K562 (cell line): ENCODE measurements around the gene MEGF9. TPM values are rescaled to one million over a fixed set of nuclear protein-coding genes. Genes with fewer than 3 reads are reported as not detected.

ENCODE experiments used
- ATAC-seq: fragments of 200-7000 bp; cut with Tn5 transposase; 3 replicates; pipeline ENCODE4 v1.9.1; 2020; ENCODE audit warnings: moderate library complexity
- BruUV-seq: library from RNA; stranded (reverse); fragments of 400-500 nt; replicated peaks from 2 replicates; lab custom pipeline; 2021; lab: Mats Ljungman, UMichigan
- CTCF ChIA-PET: fragments of 300-600 bp; formaldehyde crosslinking; extraction: SDS; loops from one replicate; lab custom pipeline; 2021; ENCODE audit warnings: low intra/inter-chr PET ratio; lab: Yijun Ruan, JAX
- POLR2A ChIA-PET: fragments of 300-600, 350-650 bp; sonication (Branson Sonifier 250); formaldehyde crosslinking; extraction: SDS; loops from one replicate; lab custom pipeline; 2021; ENCODE audit warnings: antibody characterized with exemption, inconsistent platforms; lab: Yijun Ruan, JAX
- DNase-seq, 4 experiments: peaks; one replicate each; pipeline versions ENCODE4 v3.0.0 to v3.0.0-alpha.2; 2011 to 2018; ENCODE audit warnings: low spot score in 3 of 4, mixed read lengths in 3 of 4; ENCODE audit errors: extremely low read depth in 1 of 4
- FAIRE-seq: peaks from 2 replicates; lab custom pipeline; 2011; peaks lifted over from hg19 to GRCh38; lab: Jason Lieb, UNC
- H2AFZ ChIP-seq: 2 replicates; pipeline ENCODE4 v1.6.0; 2011; ENCODE audit warnings: low read depth, low read length, control low read depth, inconsistent platforms
- H3K27ac ChIP-seq: fragments of 200-600 bp; 3 replicates; pipeline ENCODE4 v1.8.0; 2011; ENCODE audit warnings: low read depth, mild to moderate bottlenecking, control low read depth, inconsistent platforms, low read length, moderate library complexity, mixed read lengths; ENCODE audit errors: extremely low read depth
- H3K27me3 ChIP-seq, 2 experiments: fragments of 300-600 bp in 1 of 2; 2 replicates in 1 of 2; 3 replicates in 1 of 2; pipeline versions ENCODE4 v1.6.0 to v1.8.0; 2011; ENCODE audit warnings: inconsistent platforms in 2 of 2, low read length in 2 of 2, mild to moderate bottlenecking in 1 of 2, mixed read lengths in 1 of 2, moderate library complexity in 1 of 2; ENCODE audit not compliant: control insufficient read depth in 2 of 2, insufficient read depth in 2 of 2
- H3K36me3 ChIP-seq: fragments of 300-600 bp; 3 replicates; pipeline ENCODE4 v1.8.0; 2011; ENCODE audit warnings: mild to moderate bottlenecking, low read length, inconsistent platforms; ENCODE audit not compliant: control insufficient read depth, insufficient read depth
- H3K4me1 ChIP-seq, 2 experiments: fragments of 200-600 bp in 1 of 2; replicated peaks in 1 of 2; 2 replicates in 1 of 2; 3 replicates in 1 of 2; pipeline versions ENCODE4 v1.5.1 to v1.8.0; 2011; ENCODE audit warnings: inconsistent platforms in 2 of 2, low read length in 2 of 2, mild to moderate bottlenecking in 1 of 2, mixed read lengths in 1 of 2, moderate library complexity in 1 of 2; ENCODE audit not compliant: control insufficient read depth in 2 of 2, insufficient read depth in 2 of 2
- H3K4me2 ChIP-seq: 2 replicates; pipeline ENCODE4 v1.6.1; 2011; ENCODE audit warnings: low read length, control low read depth, inconsistent platforms, mixed read lengths; ENCODE audit not compliant: insufficient read depth
- H3K4me3 ChIP-seq: fragments of 200-600 bp; sonication (generic), shearing (Covaris generic); 2 replicates; pipeline ENCODE4 v1.5.1; 2016; ENCODE audit warnings: control low read depth, inconsistent platforms
- H3K79me2 ChIP-seq: fragments of 200-600 bp; 3 replicates; pipeline ENCODE4 v1.8.0; 2011; ENCODE audit warnings: low read length, inconsistent platforms; ENCODE audit not compliant: control insufficient read depth, insufficient read depth
- H3K9ac ChIP-seq, 2 experiments: 2 replicates each; pipeline versions ENCODE4 v1.6.0 to v1.6.1; 2011; ENCODE audit warnings: low read depth in 2 of 2, low read length in 2 of 2, control low read depth in 1 of 2, inconsistent platforms in 1 of 2, mild to moderate bottlenecking in 1 of 2, mixed read lengths in 1 of 2; ENCODE audit not compliant: insufficient read depth in 1 of 2
- H3K9me1 ChIP-seq: one replicate; pipeline ENCODE4 v1.6.0; 2011; ENCODE audit warnings: inconsistent platforms, mild to moderate bottlenecking, low read length, moderate library complexity; ENCODE audit not compliant: control insufficient read depth, insufficient read depth
- H3K9me3 ChIP-seq: replicated peaks from 2 replicates; pipeline ENCODE4 v1.5.1; 2011; ENCODE audit warnings: low read depth, low read length, inconsistent platforms; ENCODE audit not compliant: control insufficient read depth, insufficient read depth
- H4K20me1 ChIP-seq: replicated peaks from 2 replicates; pipeline ENCODE4 v1.6.1; 2011; ENCODE audit warnings: low read length, inconsistent platforms, mixed read lengths; ENCODE audit not compliant: control insufficient read depth, insufficient read depth
- ARID1B ChIP-seq: fragments of 450-650 bp; IDR thresholded peaks from 2 replicates; pipeline ENCODE4 v1.6.1; 2016; ENCODE audit warnings: antibody characterized with exemption, mild to moderate bottlenecking, inconsistent platforms
- BCLAF1 ChIP-seq, 2 experiments: fragments of 450-650 bp in 1 of 2; IDR thresholded peaks; 2 replicates each; pipeline ENCODE4 v1.6.1; 2011 to 2017; ENCODE audit warnings: low read depth in 2 of 2, antibody characterized with exemption in 1 of 2, borderline replicate concordance in 1 of 2, low read length in 1 of 2, mild to moderate bottlenecking in 1 of 2, mixed read lengths in 1 of 2; ENCODE audit not compliant: control insufficient read depth in 1 of 2
- BRD4 ChIP-seq: fragments of 200-600 bp; sonication (generic); IDR thresholded peaks from 2 replicates; pipeline ENCODE4 v1.6.1; 2017; ENCODE audit warnings: inconsistent platforms
- CBX3 ChIP-seq, 2 experiments: IDR thresholded peaks; 1 replicate in 1 of 2; 2 replicates in 1 of 2; pipeline ENCODE4 v1.6.1; 2012; ENCODE audit warnings: inconsistent platforms in 2 of 2, low read length in 2 of 2, borderline replicate concordance in 1 of 2, control low read depth in 1 of 2
- CCNT2 ChIP-seq: IDR thresholded peaks from 2 replicates; pipeline ENCODE4 v1.6.1; 2011; ENCODE audit warnings: borderline replicate concordance, low read depth, mild to moderate bottlenecking, moderate library complexity, mixed read lengths, low read length; ENCODE audit not compliant: insufficient read length; ENCODE audit errors: extremely low read depth
- CHD2 ChIP-seq: IDR thresholded peaks from 2 replicates; pipeline ENCODE4 v1.6.1; 2011; ENCODE audit warnings: low read depth, low read length
- DACH1 ChIP-seq: fragments of 450-650 bp; IDR thresholded peaks from 2 replicates; pipeline ENCODE4 v1.6.1; 2018; ENCODE audit not compliant: partially characterized antibody
- ELK3 ChIP-seq: fragments of 450-650 bp; formaldehyde crosslinking; IDR thresholded peaks from 2 replicates; pipeline ENCODE4 v1.4.0; 2020; ENCODE audit warnings: mild to moderate bottlenecking
- ETS2 ChIP-seq: IDR thresholded peaks from 2 replicates; pipeline ENCODE4 v1.6.1; 2016; ENCODE audit warnings: borderline replicate concordance, missing genetic modification characterization, mild to moderate bottlenecking, moderate library complexity, missing compliant biosample characterization; ENCODE audit not compliant: poor library complexity, severe bottlenecking
- RBM17 ChIP-seq: fragments of 200-400 bp; formaldehyde crosslinking; IDR thresholded peaks from 2 replicates; pipeline ENCODE4 v1.6.1; 2017; ENCODE audit warnings: low read depth, mild to moderate bottlenecking, low read length, borderline replicate concordance
- SMARCA5 ChIP-seq: fragments of 450-650 bp; IDR thresholded peaks from 2 replicates; pipeline ENCODE4 v1.6.1; 2016
- TAF1 ChIP-seq: IDR thresholded peaks from 2 replicates; pipeline ENCODE4 v1.6.1; 2011; ENCODE audit warnings: mild to moderate bottlenecking, low read length, moderate library complexity; ENCODE audit not compliant: insufficient read depth, control insufficient read depth, severe bottlenecking; ENCODE audit errors: extremely low read depth
- TCFL5 ChIP-seq: fragments of 250-450 bp; sonication (Bioruptor Pico); conservative IDR thresholded peaks from 2 replicates; pipeline ENCODE4 v1.6.1; 2021; ENCODE audit warnings: mild to moderate bottlenecking, moderate library complexity, matching md5 sums
- ZBTB43 ChIP-seq: sonication (generic); formaldehyde crosslinking; IDR thresholded peaks from 2 replicates; pipeline ENCODE4 v1.8.0; 2023; ENCODE audit warnings: mild to moderate bottlenecking, missing genetic modification reagents
- ZNF165 ChIP-seq: fragments of 250-450 bp; sonication (Bioruptor Pico); IDR thresholded peaks from 2 replicates; pipeline ENCODE4 v1.4.0; 2020; ENCODE audit warnings: borderline replicate concordance
- ZNF239 ChIP-seq: fragments of 250-450 bp; sonication (Bioruptor Pico); IDR thresholded peaks from 2 replicates; pipeline ENCODE4 v1.4.0; 2020; ENCODE audit warnings: mild to moderate bottlenecking
- ZNF668 ChIP-seq: fragments of 250-450 bp; sonication (Bioruptor Pico); IDR thresholded peaks from 2 replicates; pipeline ENCODE4 v1.8.0; 2022; ENCODE audit warnings: mild to moderate bottlenecking, inconsistent platforms
- WGBS: fragments of 100-300 bp; shearing (Covaris generic); methylation state at CpG from one replicate; pipeline ENCODE4 v1.1.6; 2016; ENCODE audit warnings: low coverage, mixed read lengths; ENCODE audit not compliant: insufficient coverage; ENCODE audit errors: missing lambda C conversion rate; 5-methylcytosine and 5-hydroxymethylcytosine counted together
- in situ Hi-C: fragments of 300-500 bp; cut with MboI; formaldehyde crosslinking; loops from 4 replicates; pipeline ENCODE4 v1.15.0; 2018; ENCODE audit warnings: inconsistent platforms, mixed read lengths
- intact Hi-C: fragments of 100-400 bp; cut with micrococcal nuclease; formaldehyde crosslinking; loops from 2 replicates; pipeline ENCODE4 v1.14.2; 2022
- polyA plus RNA-seq, 8 experiments: library from polyadenylated mRNA; depleted of rRNA in 4 of 8; stranded (reverse) in 5 of 8; unstranded in 3 of 8; fragments of >200 nt; fragmentation: Nextera tagmentation in 2 of 8; fragmentation: Illumina TruSeq in 1 of 8; extraction: Ambion mirVana in 2 of 8; extraction: Trizol in 1 of 8; gene quantifications; 2 replicates each; pipeline versions ENCODE4 v1.2.1 to v1.2.3, GENCODE V29; 2011 to 2014; ENCODE audit warnings: inconsistent platforms in 1 of 8, missing spikeins in 1 of 8
- total RNA-seq, 7 experiments: library from RNA; depleted of rRNA in 6 of 7; stranded (reverse); fragments of >200 nt in 6 of 7; fragmentation: Illumina TruSeq in 2 of 7; extraction: Trizol in 2 of 7; gene quantifications; 2 replicates each; pipeline versions ENCODE4 v1.2.1 to v1.2.3, GENCODE V29; 2011 to 2021; ENCODE audit warnings: low replicate concordance in 1 of 7

MEGF9 gene
- total and polyA plus RNA-seq, 9 of the 15 experiments (the other 6 are each of a cell fraction or from before 2014, with no cell fraction given) = 2.1 to 6.2 (median 3.8) TPM

- TF ChIP-seq CHD2 = no peak
- no peak for TF ChIP-seq DACH1
- TF ChIP-seq ZNF165 (CRISPR knock-in tag) = no peak
- no peak for TF ChIP-seq ARID1B
- no peak for TF ChIP-seq CBX3 (IDR thresholded peaks at IDR 0.05; ENCODE audit: borderline replicate concordance in 1 of 2, low read length in 2 of 2)
- no peak for TF ChIP-seq TAF1
- no peak for TF ChIP-seq ZNF668
- no peak for TF ChIP-seq ZNF239 (CRISPR knock-in tag)
These were observed 146.4 kb downstream of the MEGF9 start (continued) for GRCh38 chr9:120567874-120568273.

GRCh38 chr9:120567081-120567480, 147.2 kb downstream of the MEGF9 start:
- in situ Hi-C loops = no loop called here
- peaks cover 92% of the 10 kb centered on the region for H3K36me3 ChIP-seq
- peaks cover 7% of the 10 kb centered on the region for H4K20me1 ChIP-seq
- FAIRE-seq = no peak
- no peaks in the 10 kb centered on the region for H3K9me3 ChIP-seq
- H2AFZ ChIP-seq = no peak overlapping the region
- ATAC-seq = no peak
- no peak overlapping the region for H3K4me3 ChIP-seq
- H3K79me2 ChIP-seq = peaks cover 24% of the 10 kb centered on the region; the same call in 2 of the 3 replicates
- no peak overlapping the region for H3K9ac ChIP-seq
- no peak overlapping the region for H3K27ac ChIP-seq
- H3K4me1 ChIP-seq = peaks cover 4 to 14% of the 10 kb centered on the region in 2 experiments; a peak in 3 of 5 replicates
- no peaks in the 10 kb centered on the region for H3K9me1 ChIP-seq
- POLR2A ChIA-PET = no interaction called here
- no TSS peak for BruUV-seq
- no peak for DNase-seq
- CTCF ChIA-PET = no interaction called here
- intact Hi-C loops = no loop called here
- H3K4me2 ChIP-seq = no peak overlapping the region
- WGBS = 68% methylated on average over 3 of the region's 3 CpGs
- no peaks in the 10 kb centered on the region for H3K27me3 ChIP-seq
- TF ChIP-seq ELK3 (CRISPR knock-in tag) = no peak
- no peak for TF ChIP-seq CCNT2
- TF ChIP-seq BRD4 = no peak
- TF ChIP-seq ETS2 (tag) = no peak
- no peak for TF ChIP-seq SMARCA5
- no peak for TF ChIP-seq BCLAF1 (IDR thresholded peaks at IDR 0.05; ENCODE audit: borderline replicate concordance in 1 of 2, control insufficient read depth in 1 of 2, low read depth in 2 of 2, low read length in 1 of 2)
- no peak for TF ChIP-seq TCFL5 (CRISPR knock-in tag)
- TF ChIP-seq ZBTB43 = no peak
- TF ChIP-seq RBM17 = no peak
